ENCODE measurements around the gene TCF15.

TCF15 gene

GRCh38 chr20:610130-611046 is at the start of gene TCF15:
Gene TCF15 (minus strand): TSS chr20:610309. CDS start chr20:610237, 72 bp downstream.
- DNase-seq (ENCODE audit: insufficient read length, low spot score) (peak; percentile 91), FAIRE-seq (peak; percentile 93)

DNA sequence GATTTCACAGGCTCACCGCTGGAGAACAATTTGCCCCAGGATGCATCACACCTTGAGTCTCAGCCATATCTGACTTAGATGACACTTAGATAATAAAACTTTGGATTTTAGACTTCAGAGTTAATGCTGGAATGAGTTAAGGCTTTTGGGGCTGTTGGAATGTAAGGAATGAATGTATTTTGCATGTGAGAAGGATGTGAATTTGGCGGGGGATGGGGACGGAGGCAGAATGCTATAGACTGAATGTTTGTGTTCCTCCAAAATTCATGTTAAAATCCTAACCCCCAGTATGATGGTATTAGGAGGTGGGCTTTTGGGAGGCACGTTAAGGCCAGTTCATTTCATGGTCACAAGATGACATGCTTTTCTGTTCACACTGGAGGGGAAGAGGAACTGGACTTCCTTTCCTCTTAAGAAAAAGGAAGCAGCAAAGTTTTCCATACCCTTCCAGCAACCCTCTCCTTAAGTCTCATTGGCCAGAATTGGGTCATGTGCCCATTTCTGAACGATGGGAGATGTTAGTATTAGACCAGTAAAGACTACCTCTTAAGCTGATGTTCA is 48.7 kb upstream of the TCF15 start:
- FAIRE-seq = no peak
- no peak for DNase-seq (ENCODE audit: insufficient read length, low spot score)

GRCh38 chr20:658202-658601 is 48.1 kb upstream of the TCF15 start:
- FAIRE-seq = no peak

DNA sequence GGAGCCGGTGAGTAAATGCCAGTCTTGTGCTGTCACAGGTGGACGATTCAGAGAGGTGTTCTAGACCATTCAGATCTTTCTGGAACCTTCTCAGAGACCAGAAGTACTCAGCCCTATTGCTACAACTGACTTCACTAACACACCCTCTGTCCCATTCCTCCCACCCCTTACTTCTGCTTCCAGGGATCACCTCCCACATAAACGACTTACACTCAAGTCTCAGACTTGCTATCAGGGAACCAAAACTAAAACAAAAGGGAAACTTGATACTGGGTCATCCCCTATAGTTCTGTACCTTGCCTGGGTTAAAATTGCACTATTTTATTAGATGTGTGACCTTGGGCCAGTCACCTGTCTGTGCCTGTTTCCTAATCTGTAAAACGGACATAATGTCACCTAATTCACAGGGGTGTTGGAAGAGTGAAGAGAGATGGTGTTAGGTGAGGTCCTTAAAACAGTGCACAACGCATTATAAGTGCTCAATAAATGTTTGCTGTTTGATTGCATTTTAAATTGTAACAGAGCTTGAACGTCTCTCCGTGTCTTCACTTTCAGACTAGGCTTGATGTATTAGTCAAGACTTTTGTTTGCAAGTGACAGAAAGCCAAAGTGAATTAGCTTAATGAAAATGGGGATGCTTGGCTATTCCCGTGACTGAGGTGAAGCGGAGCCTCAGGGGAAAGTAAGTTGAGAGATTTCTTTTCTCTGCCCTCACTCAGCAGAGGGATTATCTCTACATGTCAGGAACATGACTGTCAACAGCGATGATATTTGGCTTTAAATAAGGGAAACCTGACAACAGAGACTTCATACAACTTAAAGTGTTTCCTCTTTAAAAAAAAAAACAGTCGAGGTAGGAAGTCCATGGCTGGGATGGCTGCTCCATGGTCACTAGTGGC is 45.9 kb upstream of the TCF15 start:
- DNase-seq (ENCODE audit: insufficient read length, low spot score) (no peak), FAIRE-seq (no peak)

More at GRCh38 chr20:658202-658601, 48.1 kb upstream of the TCF15 start:
- DNase-seq (ENCODE audit: insufficient read length, low spot score) = no peak

DNA sequence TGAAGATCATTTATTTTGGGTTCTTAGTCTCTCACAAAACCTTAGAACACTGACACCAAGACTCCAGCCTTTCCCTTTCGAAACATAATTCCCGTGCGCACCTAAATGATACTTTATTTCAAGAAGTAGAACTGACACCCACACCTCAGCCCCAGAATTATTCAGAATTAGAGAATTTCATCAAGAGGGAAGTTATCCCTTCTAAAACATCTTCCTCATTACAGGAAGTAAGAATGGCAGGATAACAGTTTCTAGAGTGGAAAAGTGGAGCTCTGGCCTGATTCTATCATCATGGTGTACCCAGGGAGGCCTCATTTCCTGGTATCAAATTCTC is 44.3 kb upstream of the TCF15 start:
- no peak for DNase-seq (ENCODE audit: insufficient read length, low spot score)
- no peak for FAIRE-seq

DNA sequence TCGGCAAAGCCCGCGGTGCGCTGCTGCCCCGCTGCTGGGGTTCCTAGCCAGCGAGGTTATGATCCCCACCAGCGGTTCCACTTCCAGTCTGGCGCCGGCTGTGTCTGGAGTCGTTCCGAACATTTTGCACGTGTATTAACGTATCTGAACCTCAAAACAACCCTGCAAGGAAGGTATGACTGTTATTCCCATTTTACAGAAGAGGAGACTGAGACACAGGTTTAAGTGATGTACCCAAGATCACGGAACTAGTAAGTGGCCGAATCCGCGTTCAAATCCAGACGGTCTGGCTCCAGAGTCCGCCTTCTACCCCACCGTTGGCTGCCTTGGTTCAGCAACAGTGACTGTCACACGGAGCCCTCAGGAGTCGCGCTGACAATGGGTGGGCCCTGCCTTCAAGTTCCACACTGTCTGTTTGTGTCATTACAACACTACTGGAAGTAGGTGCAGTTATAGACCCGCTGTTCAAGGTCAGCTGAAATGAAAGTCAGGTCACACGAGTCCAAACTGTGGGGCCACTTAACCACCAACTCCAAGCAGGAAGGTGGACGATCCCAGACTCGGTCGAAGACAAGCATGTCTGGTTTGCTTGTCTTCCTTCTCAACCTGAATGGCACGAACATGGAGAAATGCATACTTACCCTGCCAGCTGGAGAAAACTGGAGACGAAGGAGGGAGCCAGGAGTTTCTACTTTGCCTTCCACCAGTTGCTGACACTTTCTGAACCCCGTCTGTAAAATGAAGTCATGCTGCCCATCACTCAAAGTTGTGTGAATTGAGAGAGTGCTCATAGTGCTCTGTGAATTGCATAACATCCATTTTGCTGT is 43.7 kb upstream of the TCF15 start:
- no peak for DNase-seq (ENCODE audit: insufficient read length, low spot score)
- FAIRE-seq = no peak

GRCh38 chr20:653110-653589 is 43.0 kb upstream of the TCF15 start, which contains the start of gene SRXN1:
Gene SRXN1 (minus strand): TSS chr20:653200. CDS start chr20:653185, 15 bp downstream.
- DNase-seq (ENCODE audit: insufficient read length, low spot score) = peak; percentile 93
- FAIRE-seq = peak; percentile 42

- FAIRE-seq = no peak
- peak; percentile 43 for DNase-seq (ENCODE audit: insufficient read length, low spot score)
Measured at GRCh38 chr20:652615-653109, 42.6 kb upstream of the TCF15 start.

DNA sequence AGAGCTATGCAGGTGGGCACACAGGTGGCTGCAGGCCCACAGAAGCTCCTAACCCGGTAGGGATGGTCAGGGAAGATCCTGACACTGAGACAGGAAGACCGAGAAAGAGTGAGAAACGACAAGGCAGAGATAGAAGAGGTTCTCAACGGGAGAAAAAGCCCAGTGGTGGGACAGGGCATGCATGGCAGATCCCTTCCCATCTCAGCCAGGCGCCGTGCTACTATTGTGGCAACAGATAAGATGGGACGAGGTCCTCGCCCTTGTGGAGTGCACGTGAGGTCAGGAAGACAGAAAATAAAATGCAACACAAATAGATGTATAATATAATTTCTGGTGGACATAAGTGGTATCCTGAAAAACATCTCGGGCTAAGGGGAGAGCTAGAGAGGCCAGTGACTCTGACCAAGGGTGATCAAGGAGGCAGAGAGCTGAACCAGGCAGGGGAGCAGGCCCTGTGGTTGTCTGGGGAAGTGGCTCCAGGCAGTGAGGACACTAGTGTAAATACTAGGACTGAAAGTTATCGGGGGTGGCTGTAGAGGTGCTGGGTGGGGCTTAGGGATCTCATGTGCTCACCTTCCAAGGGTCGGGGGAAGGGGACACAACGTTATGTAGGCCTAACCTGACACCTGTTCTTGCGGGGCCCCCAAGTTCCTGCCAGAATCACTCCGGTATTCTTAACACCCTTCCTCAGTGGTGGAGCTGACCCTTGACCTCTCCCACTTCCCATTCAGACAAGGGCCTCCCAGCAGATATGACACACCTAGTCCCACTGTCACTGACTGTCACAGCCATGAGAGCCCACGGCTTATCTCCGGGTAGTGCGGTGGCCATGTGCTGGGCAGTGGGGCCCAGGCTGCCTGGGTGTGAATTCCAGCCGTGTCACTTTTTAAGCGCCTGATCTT is 41.9 kb upstream of the TCF15 start:
- DNase-seq (ENCODE audit: insufficient read length, low spot score) (no peak), FAIRE-seq (no peak)

DNA sequence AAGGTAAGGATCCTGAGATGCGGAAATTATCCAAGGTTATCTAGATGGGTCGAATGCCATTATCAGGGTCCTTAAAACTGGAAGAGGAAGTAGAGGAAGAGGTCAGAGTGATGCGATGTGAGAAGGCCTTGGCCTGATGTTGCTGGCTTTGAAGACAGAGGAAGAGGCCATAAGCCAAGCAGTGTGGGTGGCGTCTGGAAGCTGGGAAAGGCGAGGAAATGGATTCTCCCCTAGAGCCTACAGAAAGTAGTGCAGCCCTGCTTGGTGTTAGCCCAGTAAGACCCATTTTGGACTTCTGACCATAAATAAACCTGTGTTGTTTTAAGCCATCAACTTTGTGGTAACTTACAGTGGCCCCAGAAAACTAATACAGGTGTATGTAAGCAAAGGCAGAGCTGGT is 40.8 kb upstream of the TCF15 start:
- FAIRE-seq (no peak), DNase-seq (ENCODE audit: insufficient read length, low spot score) (no peak)

GRCh38 chr20:650281-650680 is 40.2 kb upstream of the TCF15 start:
- DNase-seq (ENCODE audit: insufficient read length, low spot score) (no peak), FAIRE-seq (no peak)

- FAIRE-seq = no peak
- DNase-seq (ENCODE audit: insufficient read length, low spot score) = no peak
Measured at GRCh38 chr20:647479-648019, 37.4 kb upstream of the TCF15 start.

GRCh38 chr20:646868-647233 is 36.7 kb upstream of the TCF15 start:
- FAIRE-seq = no peak
- no peak for DNase-seq (ENCODE audit: insufficient read length, low spot score)

DNA sequence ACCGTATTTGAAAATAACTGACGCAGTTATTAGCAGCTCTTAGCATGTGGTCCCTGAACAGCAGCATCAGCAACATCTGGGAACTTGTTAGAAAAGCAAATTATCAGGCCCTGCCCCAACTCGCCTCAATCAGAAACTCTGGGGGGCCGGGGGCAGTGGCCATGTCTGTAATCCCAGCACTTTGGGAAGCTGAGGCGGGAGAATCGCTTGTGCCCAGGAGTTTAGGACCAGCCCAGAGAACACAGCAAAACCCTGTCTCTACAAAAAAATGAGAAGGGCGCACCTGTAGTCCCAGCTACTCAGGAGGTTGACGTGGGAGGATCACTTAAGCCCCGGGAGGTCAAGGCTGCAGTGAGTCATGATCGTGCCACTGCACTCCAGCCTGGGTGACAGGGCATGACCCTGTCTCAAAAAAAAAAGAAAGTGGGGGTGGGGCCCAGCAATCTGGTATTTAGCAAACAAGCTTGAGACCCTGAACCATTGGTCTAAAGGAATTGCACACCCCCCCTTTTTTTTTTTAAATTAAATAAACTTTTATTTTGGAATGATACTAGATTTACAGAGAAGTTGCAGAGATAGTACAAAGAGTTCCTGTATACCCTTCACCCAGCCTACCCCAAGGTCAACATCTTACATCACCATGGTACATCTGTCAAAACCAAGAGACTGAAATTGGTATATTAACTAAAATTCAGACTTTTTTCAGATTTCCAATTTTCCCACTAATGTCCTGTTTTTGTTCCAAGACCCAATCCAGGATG is 36.2 kb upstream of the TCF15 start:
- DNase-seq (ENCODE audit: insufficient read length, low spot score) (no peak), FAIRE-seq (no peak)

GRCh38 chr20:645318-646106 is 35.4 kb upstream of the TCF15 start:
- DNase-seq (ENCODE audit: insufficient read length, low spot score) = peak; percentile 85

GRCh38 chr20:644692-645317 is 34.7 kb upstream of the TCF15 start:
- FAIRE-seq = no peak

More at GRCh38 chr20:645318-646106, 35.4 kb upstream of the TCF15 start:
- FAIRE-seq = peak; percentile 77

More at GRCh38 chr20:644692-645317, 34.7 kb upstream of the TCF15 start:
- DNase-seq (ENCODE audit: insufficient read length, low spot score) = no peak
